T-helper 1 cell treated with Interleukin-12 subunit alpha and Interleukin-12 subunit beta and Interleukin-4 antibody, amounts not matched to agents 30 μg/mL and 1 μg/mL, for 36 hours (primary cell): ENCODE results near the gene C15orf62.

Experiments
- H3K27ac Mint-ChIP-seq: one replicate; pipeline ENCODE4 v1.8.0; 2021; ENCODE audit warnings: mild to moderate bottlenecking, mixed read lengths
- H3K27me3 Mint-ChIP-seq: one replicate; pipeline ENCODE4 v1.8.0; 2021; ENCODE audit warnings: low read depth, mixed read lengths
- H3K36me3 Mint-ChIP-seq: one replicate; pipeline ENCODE4 v1.8.0; 2021; ENCODE audit warnings: low read depth, mixed read lengths
- H3K4me1 Mint-ChIP-seq: one replicate; pipeline ENCODE4 v1.8.0; 2021; ENCODE audit warnings: low read depth, mixed read lengths
- H3K4me3 Mint-ChIP-seq: one replicate; pipeline ENCODE4 v1.8.0; 2021; ENCODE audit warnings: mild to moderate bottlenecking, moderate library complexity, mixed read lengths
- H3K9me3 Mint-ChIP-seq: one replicate; pipeline ENCODE4 v1.8.0; 2021; ENCODE audit warnings: mixed read lengths

The C15orf62 gene, protein sequence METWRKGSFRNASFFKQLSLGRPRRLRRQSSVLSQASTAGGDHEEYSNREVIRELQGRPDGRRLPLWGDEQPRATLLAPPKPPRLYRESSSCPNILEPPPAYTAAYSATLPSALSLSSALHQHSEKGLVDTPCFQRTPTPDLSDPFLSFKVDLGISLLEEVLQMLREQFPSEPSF

DNA sequence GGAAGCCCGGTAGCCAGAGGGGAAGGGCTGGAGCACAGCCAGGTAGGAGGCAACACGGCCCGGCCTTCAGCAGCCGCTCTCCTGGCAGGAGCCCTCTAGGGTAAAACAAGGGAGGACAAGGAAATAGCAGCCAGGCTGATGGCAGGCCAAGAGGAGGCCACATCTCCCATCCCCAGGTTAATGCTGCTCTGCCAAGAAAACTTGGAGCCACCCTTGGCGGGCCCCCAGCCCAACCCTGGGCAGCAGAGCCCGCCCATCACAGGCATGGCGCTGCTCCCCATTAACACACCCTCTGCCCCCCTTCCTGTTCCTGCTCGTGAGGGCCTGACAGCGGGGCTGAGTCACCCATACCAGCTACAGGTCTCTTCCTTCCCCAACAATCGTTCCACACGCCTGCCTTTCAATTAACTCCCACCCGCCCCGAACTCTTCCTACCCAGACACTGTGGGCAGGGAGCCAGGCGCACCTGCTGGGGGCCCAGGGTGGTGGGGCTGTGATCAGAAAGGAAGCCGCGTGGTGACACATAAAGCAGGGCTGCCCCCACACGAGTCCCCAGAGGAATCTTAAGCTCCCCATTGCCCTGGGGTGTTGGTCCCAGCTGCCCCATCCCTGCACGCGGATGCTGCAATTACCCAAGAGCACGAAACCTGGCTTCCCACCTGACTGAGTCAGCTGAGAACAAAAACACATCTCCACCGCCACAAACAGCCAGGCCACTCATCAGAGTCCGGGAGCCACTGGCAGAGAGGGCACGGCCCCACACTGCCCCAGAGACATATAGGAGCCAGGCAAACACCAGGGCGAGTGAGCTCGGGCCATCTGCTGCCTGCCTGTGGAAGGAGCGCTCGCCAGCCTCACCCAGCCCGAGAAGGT lies at the start of gene C15orf62:
TSS of gene C15orf62 (plus strand) at position 707 of the 873 bp plus-strand sequence. CDS start 516 bp downstream, outside the sequence.
- Mint-ChIP-seq H3K27me3 (no peaks in the 10 kb centered on the region), H3K9me3 (no peaks in the 10 kb centered on the region), H3K36me3 (peaks cover 11% of the 10 kb centered on the region), H3K27ac (peak within 1 kb of the TSS; percentile 76), H3K4me3 (peak within 1 kb of the TSS; percentile 41), H3K4me1 (peaks cover 24% of the 10 kb centered on the region)

- peaks cover 12% of the 10 kb centered on the region for H3K36me3 Mint-ChIP-seq
- H3K4me1 Mint-ChIP-seq, result peaks cover 5% of the 10 kb centered on the region
- H3K27ac Mint-ChIP-seq, result no peak overlapping the region
- no peaks in the 10 kb centered on the region for H3K27me3 Mint-ChIP-seq
- no peaks in the 10 kb centered on the region for H3K9me3 Mint-ChIP-seq
- H3K4me3 Mint-ChIP-seq, result no peak overlapping the region
Measured at GRCh38 chr15:40721701-40722100, 48.1 kb upstream of the C15orf62 start.

DNA sequence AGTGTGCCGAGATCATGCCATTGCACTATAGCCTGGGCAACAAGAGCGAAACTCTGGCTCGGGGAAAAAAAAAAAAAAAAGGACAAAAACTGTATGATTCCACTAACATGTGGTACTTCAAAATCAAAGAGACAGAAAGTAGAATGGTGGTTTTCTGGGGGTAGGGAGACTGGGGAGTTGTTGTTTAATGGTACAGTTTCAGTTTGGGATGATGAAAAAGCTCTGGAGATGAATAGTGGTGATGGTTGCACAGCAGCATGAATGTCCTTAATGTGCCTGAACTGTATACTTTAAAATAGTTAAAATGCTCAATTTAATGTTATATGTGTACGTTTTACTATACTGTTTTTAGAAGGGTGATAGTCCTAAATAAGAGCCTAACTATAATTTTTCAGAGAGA lies 47.4 kb upstream of the C15orf62 start:
- Mint-ChIP-seq H3K27ac (no peak overlapping the region), H3K36me3 (peaks cover 11% of the 10 kb centered on the region), H3K27me3 (no peaks in the 10 kb centered on the region), H3K9me3 (no peaks in the 10 kb centered on the region), H3K4me3 (no peak overlapping the region), H3K4me1 (peaks cover 5% of the 10 kb centered on the region)

- peaks cover 5% of the 10 kb centered on the region for H3K4me1 Mint-ChIP-seq
- H3K27me3 Mint-ChIP-seq, result no peaks in the 10 kb centered on the region
- no peak overlapping the region for H3K27ac Mint-ChIP-seq
- H3K9me3 Mint-ChIP-seq, result no peaks in the 10 kb centered on the region
- H3K36me3 Mint-ChIP-seq, result peaks cover 7% of the 10 kb centered on the region
- no peak overlapping the region for H3K4me3 Mint-ChIP-seq
Measured at GRCh38 chr15:40722934-40723333, 46.8 kb upstream of the C15orf62 start.

DNA sequence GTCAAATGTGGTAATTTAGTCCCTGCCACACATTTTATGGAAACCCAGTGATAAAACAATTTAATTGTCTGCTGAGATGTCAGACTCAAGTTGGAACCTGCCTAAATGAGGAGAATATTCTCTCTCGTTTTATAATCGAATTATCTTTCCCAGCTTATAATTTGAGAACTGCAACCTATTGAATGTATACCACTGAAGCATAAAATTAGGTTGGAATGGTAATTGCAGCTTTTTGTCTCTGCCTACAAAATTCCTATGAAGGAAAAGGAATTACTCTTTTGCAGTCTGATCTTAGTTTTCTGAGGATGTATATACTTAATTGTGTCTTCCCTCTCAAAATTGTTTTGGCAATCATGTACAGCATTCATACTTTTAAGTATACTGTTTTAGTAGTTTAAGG lies 45.9 kb upstream of the C15orf62 start:
- Mint-ChIP-seq H3K9me3 (no peaks in the 10 kb centered on the region), H3K4me3 (no peak overlapping the region), H3K36me3 (peaks cover 12% of the 10 kb centered on the region), H3K27me3 (no peaks in the 10 kb centered on the region), H3K4me1 (peaks cover 5% of the 10 kb centered on the region), H3K27ac (peak overlapping the region; percentile 19)

- no peak overlapping the region for H3K27ac Mint-ChIP-seq
- no peaks in the 10 kb centered on the region for H3K4me1 Mint-ChIP-seq
- H3K27me3 Mint-ChIP-seq, result no peaks in the 10 kb centered on the region
- H3K36me3 Mint-ChIP-seq, result peaks cover 36% of the 10 kb centered on the region
- H3K9me3 Mint-ChIP-seq, result no peaks in the 10 kb centered on the region
- no peak overlapping the region for H3K4me3 Mint-ChIP-seq
Measured at GRCh38 chr15:40731034-40731433, 38.7 kb upstream of the C15orf62 start.

DNA sequence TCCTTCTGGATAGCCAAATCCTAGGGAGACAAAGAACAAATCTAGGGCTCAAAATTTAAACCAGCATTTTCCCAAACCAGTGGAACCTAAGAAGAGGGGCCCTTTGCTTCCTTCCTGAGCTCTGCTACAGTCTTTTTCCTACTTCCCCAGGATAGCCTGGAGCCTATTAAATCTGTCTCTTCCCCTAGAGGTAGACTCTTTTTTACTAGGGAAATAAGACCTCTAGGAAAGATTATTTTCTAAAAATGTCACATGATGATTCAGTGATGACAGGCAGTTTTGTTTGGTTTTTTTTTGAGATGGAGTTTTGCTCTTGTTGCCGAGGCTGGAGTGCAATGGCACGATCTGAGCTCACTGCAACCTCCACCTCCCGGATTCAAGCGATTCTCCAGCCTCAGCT lies 33.2 kb upstream of the C15orf62 start:
- Mint-ChIP-seq H3K36me3 (peaks cover 34% of the 10 kb centered on the region), H3K27ac (no peak overlapping the region), H3K27me3 (no peaks in the 10 kb centered on the region), H3K4me3 (no peak overlapping the region), H3K9me3 (no peaks in the 10 kb centered on the region), H3K4me1 (no peaks in the 10 kb centered on the region)

GRCh38 chr15:40737048-40737447 lies 32.7 kb upstream of the C15orf62 start:
- Mint-ChIP-seq H3K4me1 (no peaks in the 10 kb centered on the region), H3K36me3 (peaks cover 30% of the 10 kb centered on the region), H3K4me3 (no peak overlapping the region), H3K27me3 (no peaks in the 10 kb centered on the region), H3K9me3 (no peaks in the 10 kb centered on the region), H3K27ac (no peak overlapping the region)

GRCh38 chr15:40739047-40739446 lies 30.7 kb upstream of the C15orf62 start:
- no peak overlapping the region for H3K4me3 Mint-ChIP-seq
- peaks cover 33% of the 10 kb centered on the region for H3K36me3 Mint-ChIP-seq
- no peak overlapping the region for H3K27ac Mint-ChIP-seq

DNA sequence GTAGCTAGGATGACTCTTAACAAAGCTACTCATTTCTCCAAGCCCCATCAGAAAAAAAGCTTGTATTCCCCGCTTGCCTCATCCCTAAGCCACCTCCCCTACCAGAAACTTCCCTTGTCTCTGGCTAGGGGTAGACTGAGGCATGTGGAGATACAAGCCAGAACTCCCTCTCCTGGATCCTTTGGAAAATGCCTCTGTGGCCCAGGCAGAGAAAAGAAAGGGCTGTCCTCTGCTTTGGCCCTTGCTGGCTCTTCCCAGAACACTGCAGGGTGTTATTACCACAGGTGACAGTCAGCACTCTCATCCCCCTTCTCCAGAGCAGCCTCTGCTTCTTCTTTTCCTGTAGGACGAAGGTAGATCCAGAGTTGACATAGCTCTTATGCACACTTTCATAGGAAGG lies 29.9 kb upstream of the C15orf62 start:
- H3K27me3 Mint-ChIP-seq, result no peaks in the 10 kb centered on the region
- no peak overlapping the region for H3K4me3 Mint-ChIP-seq
- no peak overlapping the region for H3K27ac Mint-ChIP-seq
- H3K4me1 Mint-ChIP-seq, result peaks cover 22% of the 10 kb centered on the region
- H3K36me3 Mint-ChIP-seq, result peaks cover 37% of the 10 kb centered on the region
- no peaks in the 10 kb centered on the region for H3K9me3 Mint-ChIP-seq

More at GRCh38 chr15:40739047-40739446, 30.7 kb upstream of the C15orf62 start:
- Mint-ChIP-seq H3K4me1 (peaks cover 15% of the 10 kb centered on the region), H3K27me3 (no peaks in the 10 kb centered on the region), H3K9me3 (no peaks in the 10 kb centered on the region)

- Mint-ChIP-seq H3K27me3 (no peaks in the 10 kb centered on the region), H3K27ac (peak overlapping the region; percentile 97), H3K4me3 (peak overlapping the region; percentile 68), H3K9me3 (no peaks in the 10 kb centered on the region), H3K36me3 (peaks cover 39% of the 10 kb centered on the region), H3K4me1 (peaks cover 30% of the 10 kb centered on the region)
Measured at GRCh38 chr15:40743485-40743901, 26.3 kb upstream of the C15orf62 start.

- Mint-ChIP-seq H3K9me3 (no peaks in the 10 kb centered on the region), H3K27ac (peak overlapping the region; percentile 97), H3K27me3 (no peaks in the 10 kb centered on the region), H3K4me1 (peaks cover 30% of the 10 kb centered on the region), H3K4me3 (peak overlapping the region; percentile 68), H3K36me3 (peaks cover 33% of the 10 kb centered on the region)
Measured at GRCh38 chr15:40743921-40744814, 25.6 kb upstream of the C15orf62 start.

GRCh38 chr15:40744815-40745152 lies 25.0 kb upstream of the C15orf62 start:
- peak overlapping the region; percentile 97 for H3K27ac Mint-ChIP-seq
- H3K4me1 Mint-ChIP-seq, result peaks cover 30% of the 10 kb centered on the region
- no peaks in the 10 kb centered on the region for H3K9me3 Mint-ChIP-seq
- H3K4me3 Mint-ChIP-seq, result no peak overlapping the region
- H3K27me3 Mint-ChIP-seq, result no peaks in the 10 kb centered on the region
- peaks cover 29% of the 10 kb centered on the region for H3K36me3 Mint-ChIP-seq

DNA sequence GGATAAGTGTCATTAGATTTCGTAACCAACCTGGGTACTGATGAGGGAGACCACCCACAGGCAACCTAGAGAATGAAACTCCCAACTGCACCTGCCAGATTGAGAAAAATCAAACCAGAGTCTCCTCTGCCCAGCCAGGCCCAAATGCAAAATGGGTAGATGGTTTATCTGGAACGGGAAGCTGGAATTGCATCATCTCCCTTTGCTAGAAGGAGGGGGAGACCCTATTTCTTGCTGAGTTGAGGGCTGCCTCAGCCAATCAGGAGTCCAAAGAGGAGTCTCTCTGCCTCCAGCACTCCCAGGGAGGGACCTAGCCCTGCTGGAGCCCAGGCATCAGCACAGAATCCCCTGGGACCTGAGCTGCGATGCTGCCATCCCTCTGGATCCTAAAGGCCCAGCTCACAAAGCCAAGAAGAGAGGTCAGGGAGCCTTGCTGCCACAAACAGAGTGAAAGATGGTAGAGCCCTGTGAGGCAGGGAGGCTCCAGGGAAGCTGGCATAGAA lies 22.8 kb upstream of the C15orf62 start:
- Mint-ChIP-seq H3K4me1 (peaks cover 37% of the 10 kb centered on the region), H3K27me3 (no peaks in the 10 kb centered on the region), H3K4me3 (no peak overlapping the region), H3K27ac (no peak overlapping the region), H3K9me3 (no peaks in the 10 kb centered on the region), H3K36me3 (peaks cover 32% of the 10 kb centered on the region)
